CD4-positive, alpha-beta T cell (primary cell): ENCODE results near the gene ESRRG. TPM values are rescaled to one million over a fixed set of nuclear protein-coding genes. Genes with fewer than 3 reads are reported as not detected.

Source experiments
- ATAC-seq: fragments of 200-7000 bp; cut with Tn5 transposase; one replicate; pipeline ENCODE4 v1.10.0; 2022; ENCODE audit warnings: mild to moderate bottlenecking; ENCODE audit not compliant: poor library complexity
- CTCF ChIA-PET: fragments of 350-600 bp; sonication (Branson Sonifier 250); formaldehyde crosslinking; loops from one replicate; lab custom pipeline; 2021; ENCODE audit warnings: antibody characterized with exemption, inconsistent platforms; lab: Charles Lee
- POLR2A ChIA-PET: fragments of 350-600 bp; sonication (Branson Sonifier 250); formaldehyde crosslinking; loops from one replicate; lab custom pipeline; 2021; ENCODE audit warnings: antibody characterized with exemption, inconsistent platforms; lab: Charles Lee
- DNase-seq, 14 experiments: peaks; one replicate each; pipeline ENCODE4 v3.0.0-alpha.2; 2013 to 2020; ENCODE audit warnings: mixed read lengths in 2 of 14
- H3K27ac ChIP-seq, 2 donors: one replicate each; pipeline versions ENCODE4 v1.5.1 to v1.7.0; 2013; ENCODE audit warnings: low read length in 2 of 2, low read depth in 1 of 2, mild to moderate bottlenecking in 1 of 2
- H3K27me3 ChIP-seq, 2 experiments: 1 replicate in 1 of 2; 2 replicates in 1 of 2; pipeline versions ENCODE4 v1.6.1 to v1.7.0; 2013; ENCODE audit warnings: low read length in 2 of 2, control low read depth in 1 of 2, mild to moderate bottlenecking in 1 of 2, moderate library complexity in 1 of 2; ENCODE audit not compliant: insufficient read depth in 2 of 2, control insufficient read depth in 1 of 2
- H3K36me3 ChIP-seq: one replicate; pipeline ENCODE4 v1.6.1; 2013; ENCODE audit warnings: low read length, control low read depth; ENCODE audit not compliant: insufficient read depth
- H3K4me1 ChIP-seq: one replicate; pipeline ENCODE4 v1.6.1; 2013; ENCODE audit warnings: low read length, control low read depth; ENCODE audit not compliant: insufficient read depth
- H3K4me3 ChIP-seq: one replicate; pipeline ENCODE4 v1.5.1; 2013; ENCODE audit warnings: mild to moderate bottlenecking, low read length, moderate library complexity
- H3K9me3 ChIP-seq, 2 experiments: 1 replicate in 1 of 2; 2 replicates in 1 of 2; pipeline versions ENCODE4 v1.6.1 to v1.7.0; 2013; ENCODE audit warnings: low read length in 2 of 2, mild to moderate bottlenecking in 2 of 2, control low read depth in 1 of 2, moderate library complexity in 1 of 2; ENCODE audit not compliant: control insufficient read depth in 1 of 2, insufficient read depth in 1 of 2
- H3K27ac Mint-ChIP-seq: one replicate; pipeline ENCODE4 v1.8.0; 2020; ENCODE audit warnings: mixed read lengths
- H3K27me3 Mint-ChIP-seq: one replicate; pipeline ENCODE4 v1.8.0; 2021; ENCODE audit warnings: mixed read lengths
- H3K36me3 Mint-ChIP-seq: one replicate; pipeline ENCODE4 v1.8.0; 2021; ENCODE audit warnings: low read depth, mixed read lengths
- H3K4me1 Mint-ChIP-seq: one replicate; pipeline ENCODE4 v1.8.0; 2021; ENCODE audit warnings: low read depth, mixed read lengths
- H3K4me3 Mint-ChIP-seq: one replicate; pipeline ENCODE4 v1.8.0; 2020; ENCODE audit warnings: mild to moderate bottlenecking, mixed read lengths
- H3K9me3 Mint-ChIP-seq: one replicate; pipeline ENCODE4 v1.8.0; 2020; ENCODE audit warnings: mixed read lengths
- intact Hi-C, 2 experiments: fragments of 100-400 bp; cut with DNase I in 1 of 2; cut with micrococcal nuclease in 1 of 2; formaldehyde crosslinking; loops; one replicate each; pipeline versions ENCODE4 v1.15.1 to v1.9.0; 2023 to 2025; cut with DNase I, micrococcal nuclease
- total RNA-seq, 174 experiments: library from RNA in 2 of 174; stranded (reverse) in 2 of 174; gene quantifications; one replicate each; pipeline ENCODE4 v1.2.3 and lab custom pipeline; 2021 to 2026
- TF ChIP-seq, protein P1 (sequence below): fragments of 200-600 bp; IDR thresholded peaks from one replicate; pipeline ENCODE4 v1.8.0; 2022; ENCODE audit warnings: antibody characterized with exemption, mild to moderate bottlenecking

The ESRRG gene
- total RNA-seq, 2 experiments from 2014 or later: not detected

DNA sequence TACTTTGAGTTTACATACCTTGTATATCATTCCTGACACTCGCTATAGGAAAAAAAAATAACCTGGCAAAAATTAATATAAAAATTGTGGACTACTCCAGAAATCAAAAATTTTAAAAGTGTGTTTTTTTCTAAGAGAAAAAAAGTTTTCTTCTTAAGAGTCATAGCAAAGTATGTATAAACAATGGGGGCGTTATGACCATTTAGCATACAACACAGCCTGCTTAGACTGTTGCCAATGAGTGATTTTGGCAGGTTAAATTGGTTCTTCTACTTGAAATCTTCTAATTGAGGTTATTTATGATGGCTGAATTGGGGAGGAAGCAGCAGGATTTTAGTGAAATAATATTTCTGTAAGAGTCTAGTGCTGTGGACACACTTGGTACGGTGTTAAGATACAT is 169.5 kb downstream of the ESRRG start:
- Mint-ChIP-seq H3K4me1 (no peaks in the 10 kb centered on the region), H3K9me3 (no peaks in the 10 kb centered on the region), H3K36me3 (no peaks in the 10 kb centered on the region), H3K27ac (no peak overlapping the region), H3K4me3 (no peak overlapping the region), H3K27me3 (no peaks in the 10 kb centered on the region)
- intact Hi-C loops: no loop called here
- Histone ChIP-seq H3K9me3 (peaks cover 0 to 3% of the 10 kb centered on the region in 2 experiments), H3K27ac (no peak overlapping the region), H3K4me3 (no peak overlapping the region), H3K36me3 (no peaks in the 10 kb centered on the region), H3K4me1 (no peaks in the 10 kb centered on the region), H3K27me3 (no peaks in the 10 kb centered on the region)
- ChIA-PET POLR2A (no interaction called here), CTCF (no interaction called here)
- ATAC-seq (no peak), DNase-seq (no peak)
- TF ChIP-seq, protein P1, sequence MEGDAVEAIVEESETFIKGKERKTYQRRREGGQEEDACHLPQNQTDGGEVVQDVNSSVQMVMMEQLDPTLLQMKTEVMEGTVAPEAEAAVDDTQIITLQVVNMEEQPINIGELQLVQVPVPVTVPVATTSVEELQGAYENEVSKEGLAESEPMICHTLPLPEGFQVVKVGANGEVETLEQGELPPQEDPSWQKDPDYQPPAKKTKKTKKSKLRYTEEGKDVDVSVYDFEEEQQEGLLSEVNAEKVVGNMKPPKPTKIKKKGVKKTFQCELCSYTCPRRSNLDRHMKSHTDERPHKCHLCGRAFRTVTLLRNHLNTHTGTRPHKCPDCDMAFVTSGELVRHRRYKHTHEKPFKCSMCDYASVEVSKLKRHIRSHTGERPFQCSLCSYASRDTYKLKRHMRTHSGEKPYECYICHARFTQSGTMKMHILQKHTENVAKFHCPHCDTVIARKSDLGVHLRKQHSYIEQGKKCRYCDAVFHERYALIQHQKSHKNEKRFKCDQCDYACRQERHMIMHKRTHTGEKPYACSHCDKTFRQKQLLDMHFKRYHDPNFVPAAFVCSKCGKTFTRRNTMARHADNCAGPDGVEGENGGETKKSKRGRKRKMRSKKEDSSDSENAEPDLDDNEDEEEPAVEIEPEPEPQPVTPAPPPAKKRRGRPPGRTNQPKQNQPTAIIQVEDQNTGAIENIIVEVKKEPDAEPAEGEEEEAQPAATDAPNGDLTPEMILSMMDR: no peak

DNA sequence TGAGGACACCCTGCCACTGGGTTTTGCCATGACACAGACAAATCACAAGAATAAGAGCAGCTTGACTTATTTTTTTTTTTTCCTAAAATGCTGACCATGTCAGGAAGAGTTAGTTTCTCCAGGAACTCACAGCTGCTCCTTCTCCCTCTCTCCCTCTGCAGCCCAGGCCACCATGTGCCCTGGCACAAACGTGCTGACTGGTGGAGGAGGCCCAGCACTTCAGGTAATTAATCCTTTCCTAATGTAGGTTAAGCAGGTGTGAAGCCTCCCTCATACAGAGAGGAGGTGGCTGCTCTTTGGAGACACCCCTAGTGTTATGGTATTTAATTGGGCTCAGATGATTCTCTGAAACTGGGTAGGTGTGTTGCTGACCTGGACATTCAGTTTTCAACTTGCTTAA is 170.2 kb downstream of the ESRRG start:
- Mint-ChIP-seq H3K4me3 (no peak overlapping the region), H3K27ac (no peak overlapping the region), H3K4me1 (no peaks in the 10 kb centered on the region), H3K36me3 (no peaks in the 10 kb centered on the region), H3K9me3 (no peaks in the 10 kb centered on the region), H3K27me3 (no peaks in the 10 kb centered on the region)
- TF ChIP-seq, protein P1: no peak
- no peaks in the 10 kb centered on the region for H3K4me1 ChIP-seq
- H3K36me3 ChIP-seq: no peaks in the 10 kb centered on the region
- H3K27me3 ChIP-seq: no peaks in the 10 kb centered on the region
- no peak overlapping the region for H3K4me3 ChIP-seq
- ATAC-seq (no peak), DNase-seq (no peak)
- H3K9me3 ChIP-seq: peaks cover 0 to 3% of the 10 kb centered on the region in 2 experiments
- no peak overlapping the region for H3K27ac ChIP-seq
- ChIA-PET CTCF (no interaction called here), POLR2A (no interaction called here)
- intact Hi-C loops: no loop called here

DNA sequence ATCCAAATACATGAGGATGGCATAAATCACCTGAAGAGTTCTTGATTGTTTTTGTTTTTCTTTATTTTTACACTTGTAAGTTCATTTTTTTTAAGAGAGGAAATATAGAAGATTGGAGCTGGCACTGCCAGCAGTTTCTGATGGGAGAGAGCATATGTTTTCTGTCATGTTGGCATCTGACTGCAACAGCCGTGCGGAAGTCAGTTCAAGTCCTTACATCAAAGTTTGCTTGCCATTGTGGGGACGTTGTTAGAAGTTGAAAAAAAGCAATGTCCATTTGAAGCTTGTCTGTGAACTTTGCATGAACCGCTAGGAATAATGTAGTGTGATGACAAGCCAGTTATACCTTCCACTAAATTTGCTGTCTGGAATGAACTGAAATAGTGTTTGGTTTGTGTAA is 173.4 kb downstream of the ESRRG start:
- H3K36me3 Mint-ChIP-seq: no peaks in the 10 kb centered on the region
- Histone ChIP-seq H3K4me3 (no peak overlapping the region), H3K4me1 (no peaks in the 10 kb centered on the region), H3K27ac (no peak overlapping the region), H3K27me3 (no peaks in the 10 kb centered on the region), H3K9me3 (peaks cover 0 to 3% of the 10 kb centered on the region in 2 experiments), H3K36me3 (no peaks in the 10 kb centered on the region)
- intact Hi-C loops: no loop called here
- TF ChIP-seq, protein P1: no peak
- H3K4me1 Mint-ChIP-seq: no peaks in the 10 kb centered on the region
- no peak overlapping the region for H3K27ac Mint-ChIP-seq
- DNase-seq (no peak), ATAC-seq (no peak)
- CTCF ChIA-PET: no interaction called here
- H3K27me3 Mint-ChIP-seq: no peaks in the 10 kb centered on the region
- peaks cover 2% of the 10 kb centered on the region for H3K9me3 Mint-ChIP-seq
- no peak overlapping the region for H3K4me3 Mint-ChIP-seq
- POLR2A ChIA-PET: no interaction called here
